GM19043 (cell line): ENCODE results near the gene RAB17.

Experiments used
- ATAC-seq: cut with Tn5 transposase; IDR thresholded peaks from one replicate; pipeline ENCODE4 v1.9.1; 2021; ENCODE audit warnings: low read depth; ENCODE audit not compliant: unreplicated experiment

Gene RAB17, protein sequence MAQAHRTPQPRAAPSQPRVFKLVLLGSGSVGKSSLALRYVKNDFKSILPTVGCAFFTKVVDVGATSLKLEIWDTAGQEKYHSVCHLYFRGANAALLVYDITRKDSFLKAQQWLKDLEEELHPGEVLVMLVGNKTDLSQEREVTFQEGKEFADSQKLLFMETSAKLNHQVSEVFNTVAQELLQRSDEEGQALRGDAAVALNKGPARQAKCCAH

DNA sequence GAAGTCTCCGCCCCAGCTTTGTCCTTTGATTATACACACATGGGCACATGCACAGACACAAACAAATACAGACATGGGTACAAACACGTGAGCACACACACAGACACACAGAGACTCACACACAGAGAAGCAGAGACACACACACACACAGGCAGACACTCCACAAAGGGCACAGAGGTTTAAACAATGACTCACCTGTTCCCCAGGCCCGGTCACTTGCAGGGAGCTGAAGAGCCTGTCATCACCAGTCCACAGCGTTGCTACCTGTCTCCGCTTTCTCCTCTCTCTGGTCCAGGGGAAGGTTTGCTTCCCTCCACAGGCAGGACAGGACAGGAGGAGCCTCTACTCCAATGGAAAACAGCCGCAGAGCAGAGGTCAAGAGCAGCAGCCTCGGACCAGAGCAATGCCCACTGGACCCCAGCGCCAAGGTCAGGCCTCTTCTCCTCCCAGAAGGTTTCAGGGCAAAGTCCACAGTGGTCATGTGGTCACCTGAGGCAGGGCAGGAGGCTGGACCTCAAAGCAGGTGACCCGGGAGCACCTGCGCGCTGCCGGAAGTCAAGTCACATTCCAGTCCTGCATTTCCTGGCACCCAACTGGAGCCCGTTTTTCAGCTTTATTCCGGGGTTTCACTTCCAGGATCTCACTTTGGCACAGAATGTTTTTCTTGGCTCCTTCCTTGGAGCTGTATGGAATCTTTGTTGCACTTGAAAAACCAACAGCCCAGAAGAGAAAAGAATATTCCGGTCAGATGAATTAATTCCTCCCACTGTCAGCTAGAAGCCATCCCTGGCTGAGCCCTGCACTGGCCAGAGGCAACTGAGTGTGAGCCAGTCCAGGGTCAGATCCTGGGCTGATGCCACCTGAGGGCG, at the start of gene RAB17:
RAB17 (minus strand) TSS at position 463 of the 869 bp plus-strand sequence. CDS start 4,580 bp downstream, outside the sequence.
- ATAC-seq: no peak

DNA sequence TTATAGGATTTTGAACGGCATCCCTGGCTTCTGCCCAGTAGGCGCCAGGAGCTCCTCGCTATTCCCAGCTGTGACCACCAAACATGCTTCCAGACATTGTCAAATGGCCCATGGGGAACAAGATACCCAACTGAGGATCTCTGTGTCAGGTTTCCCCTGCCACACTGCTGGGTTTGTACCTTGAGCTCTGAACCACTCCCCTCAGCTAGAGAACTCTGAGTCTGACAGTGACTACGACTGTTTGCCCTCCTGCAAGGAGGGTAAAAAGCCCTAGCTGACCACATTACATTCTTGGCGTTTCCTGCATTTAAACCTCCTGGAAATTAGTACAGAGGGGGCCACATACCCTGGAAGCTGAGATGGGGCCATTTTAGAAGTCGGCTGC, 49.3 kb upstream of the RAB17 start:
- no peak for ATAC-seq

DNA sequence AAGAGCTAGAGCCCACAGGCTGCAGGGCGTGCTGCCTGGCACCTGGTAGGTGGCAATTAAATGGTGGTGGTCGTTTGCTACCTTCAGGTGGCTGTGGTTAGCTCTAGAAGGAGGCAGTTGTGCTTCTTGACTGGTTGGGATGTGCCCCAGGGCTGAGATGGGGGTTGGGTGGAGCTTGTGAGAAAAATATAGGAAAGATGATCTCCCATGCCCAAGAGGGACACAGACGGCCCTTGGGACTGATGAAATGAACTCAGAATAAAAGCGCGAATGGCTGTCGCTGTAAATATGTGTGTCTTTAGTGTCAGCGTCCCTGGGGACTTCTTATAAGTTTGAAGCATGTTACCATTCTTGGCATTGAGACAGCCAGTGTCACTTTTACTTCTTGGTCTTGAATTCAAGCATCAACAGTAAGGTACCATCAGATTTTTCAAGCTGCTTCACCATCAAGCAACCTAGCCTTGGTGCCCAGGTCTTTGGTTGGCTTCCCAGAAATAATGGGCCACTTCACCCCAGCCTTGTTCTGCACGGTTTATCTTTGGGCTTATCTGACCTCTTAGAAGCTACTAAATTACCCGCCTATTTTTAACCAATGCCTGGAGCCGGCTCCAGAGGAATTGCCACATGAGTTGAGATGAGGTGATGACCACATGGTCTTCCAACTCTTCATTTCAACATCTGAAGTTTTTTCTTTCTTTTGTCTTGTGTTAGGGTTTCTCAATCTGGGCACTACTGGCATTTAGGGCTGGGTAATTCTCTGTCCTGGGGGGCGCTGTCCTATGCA, 48.7 kb upstream of the RAB17 start:
- ATAC-seq: no peak

DNA sequence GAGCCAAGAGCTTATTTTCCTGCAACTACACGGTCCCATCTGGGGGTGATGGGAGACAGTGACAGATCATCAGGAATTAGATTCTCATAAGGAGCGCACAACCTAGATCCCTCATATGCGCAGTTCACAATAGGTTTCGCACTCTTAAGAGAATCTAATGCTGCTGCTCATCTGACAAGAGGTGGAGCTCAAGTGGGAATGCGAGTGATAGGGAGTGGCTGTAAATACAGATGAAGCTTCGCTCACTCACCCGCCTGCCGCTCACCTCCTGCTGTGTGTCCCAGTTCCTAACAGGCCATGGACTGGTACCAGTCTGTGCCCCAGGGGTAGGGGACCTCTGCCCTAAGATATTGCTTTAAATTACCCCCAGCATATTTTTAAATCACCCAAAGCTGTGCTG, 47.6 kb upstream of the RAB17 start:
- no peak for ATAC-seq

DNA sequence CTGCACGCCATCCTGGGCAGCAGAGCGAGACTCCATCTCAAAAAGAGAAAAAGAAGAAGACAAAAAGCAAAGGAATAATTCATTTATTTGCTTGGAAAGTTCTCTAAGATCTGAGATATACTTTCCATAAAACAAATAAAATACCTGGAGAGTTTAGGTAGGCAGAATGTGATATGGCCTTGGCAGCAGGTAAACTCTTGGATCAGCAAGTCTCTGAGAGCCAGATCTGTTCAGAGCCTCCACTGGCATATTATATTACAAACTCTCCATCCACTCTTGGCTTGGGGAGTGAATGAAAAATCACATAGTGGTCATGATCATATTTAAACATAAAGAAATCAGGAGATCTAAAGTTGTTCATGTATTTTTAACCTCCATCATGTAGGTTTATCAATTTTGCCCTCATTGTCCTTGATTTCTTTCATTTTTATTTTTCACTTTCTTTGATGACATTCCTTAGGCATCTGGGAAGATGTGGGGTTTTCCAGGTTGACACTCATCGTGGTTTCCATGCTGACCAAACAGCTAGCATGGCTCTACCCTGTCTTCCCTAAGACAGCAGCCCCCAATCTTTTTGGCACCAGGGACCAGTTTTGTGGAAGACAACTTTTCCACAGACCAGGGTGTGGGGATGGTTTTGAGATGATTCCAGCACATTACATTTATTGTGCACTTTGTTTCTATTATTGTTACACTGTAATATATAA, 47.0 kb upstream of the RAB17 start:
- no peak for ATAC-seq

DNA sequence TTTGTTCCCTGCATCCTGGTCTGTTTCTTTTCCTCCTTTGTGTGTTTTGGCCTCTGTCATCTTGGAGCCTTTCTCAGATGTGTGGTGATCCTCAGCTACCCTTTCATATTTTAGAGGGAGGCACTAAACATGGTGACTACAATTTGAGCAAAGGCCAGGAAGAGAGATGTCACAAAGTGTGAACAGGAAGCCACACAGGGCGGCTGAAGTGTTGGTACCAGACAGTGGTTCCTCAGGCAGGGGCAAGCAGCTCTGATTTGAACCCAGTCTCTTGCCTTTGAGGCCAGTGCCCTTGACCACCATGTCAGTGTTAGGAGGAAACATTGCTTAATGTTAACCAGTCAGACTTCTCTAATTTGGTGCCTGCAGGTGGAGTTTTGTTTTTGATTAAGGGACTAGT, 46.0 kb upstream of the RAB17 start:
- no peak for ATAC-seq

DNA sequence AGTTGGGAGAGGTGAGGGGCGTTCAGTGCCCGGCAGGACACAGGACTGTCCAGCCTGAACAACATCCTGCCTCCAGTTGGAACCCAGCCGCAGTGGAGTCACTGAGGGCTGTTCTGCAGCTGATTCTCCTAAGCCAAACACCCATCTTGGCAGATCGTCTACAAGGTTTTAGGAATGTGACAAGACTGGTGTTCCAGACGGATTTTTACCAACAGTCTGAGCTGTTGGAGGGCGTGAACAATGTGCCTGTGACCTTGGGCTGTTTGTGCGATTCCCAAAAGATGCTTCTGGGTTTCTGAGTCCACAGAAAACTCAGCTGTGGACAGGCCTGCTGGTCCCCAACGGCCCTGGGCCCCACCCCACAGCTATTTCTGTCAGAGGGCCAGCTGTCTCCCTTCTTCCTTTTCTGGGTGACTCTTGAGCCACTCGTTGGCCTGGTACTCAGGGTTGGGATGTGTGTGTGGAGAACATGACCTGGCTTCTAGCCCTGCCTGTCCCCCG, 42.6 kb upstream of the RAB17 start:
- no peak for ATAC-seq

DNA sequence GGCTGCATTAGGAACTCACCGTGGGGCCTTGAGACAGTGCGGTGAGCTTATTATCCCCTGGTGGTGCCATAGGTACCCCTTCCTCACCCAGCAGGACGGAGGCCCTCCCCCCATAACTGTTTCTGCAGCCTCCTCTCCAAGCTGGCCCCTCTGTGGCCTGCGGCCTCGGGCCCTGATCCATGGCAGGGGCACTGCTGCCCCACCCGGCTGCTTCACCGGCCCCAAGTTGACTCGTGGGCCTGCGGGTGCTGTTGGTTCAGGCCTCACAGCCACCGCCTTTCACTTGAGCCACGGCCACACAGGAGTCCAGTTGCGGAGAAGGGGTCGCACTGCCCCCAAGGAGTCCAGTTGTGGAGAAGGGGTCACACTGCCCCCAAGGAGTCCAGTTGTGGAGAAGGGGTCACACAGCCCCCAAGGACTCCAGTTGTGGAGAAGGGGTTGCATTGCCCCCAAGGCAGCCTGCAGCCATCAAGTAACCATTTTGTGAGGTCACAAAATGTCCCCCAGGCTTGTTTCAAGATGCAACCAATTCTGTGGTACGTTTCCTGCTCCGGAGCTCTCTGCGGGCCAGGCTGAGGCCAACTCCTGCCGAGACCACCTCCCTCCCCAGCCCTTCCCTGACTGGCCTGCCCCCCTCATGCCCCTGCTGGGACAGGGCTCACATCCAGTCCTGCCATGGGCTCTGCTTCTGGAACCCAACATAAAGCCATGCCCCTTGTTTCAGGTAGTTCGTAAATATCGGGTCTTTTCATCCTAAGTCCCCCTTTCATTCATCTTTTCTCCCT, 41.5 kb upstream of the RAB17 start:
- no peak for ATAC-seq

DNA sequence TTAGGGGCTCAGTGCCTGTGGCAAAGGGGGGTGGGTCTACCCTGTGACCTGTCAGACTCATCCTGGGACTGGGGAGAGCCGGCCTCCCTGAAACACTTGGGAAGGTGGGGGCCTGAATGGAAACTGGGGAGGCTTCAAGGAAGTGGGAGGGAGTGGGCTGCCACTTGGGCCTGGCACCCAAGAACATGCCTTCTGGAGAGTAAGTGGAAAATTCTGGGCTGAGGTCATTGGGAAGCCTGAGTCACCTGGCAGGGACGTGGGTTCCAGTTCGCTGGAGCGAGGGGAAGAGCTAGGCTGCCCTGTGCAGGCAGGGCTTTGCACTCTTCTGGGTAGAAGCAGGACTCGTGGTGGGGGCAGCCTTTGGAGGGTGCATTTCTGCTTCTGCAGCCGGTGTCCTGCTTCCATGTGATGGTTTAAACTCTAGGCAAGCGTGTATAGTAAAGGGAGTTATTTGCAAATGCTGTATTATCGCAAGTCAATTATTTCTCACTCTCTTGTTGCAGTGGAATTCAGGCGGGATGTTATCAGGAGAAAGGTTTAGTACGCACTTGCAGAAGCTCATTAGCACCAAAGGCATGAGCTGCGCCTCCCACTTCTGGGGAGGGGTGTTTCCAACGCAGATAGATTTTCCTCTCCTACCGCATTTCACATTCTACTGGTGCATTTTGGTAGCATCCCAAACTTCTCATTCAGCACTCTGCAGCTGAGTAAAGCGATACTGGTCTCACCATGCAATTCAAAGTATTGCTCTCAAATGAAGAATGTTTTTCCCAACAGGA, 40.7 kb upstream of the RAB17 start:
- ATAC-seq: no peak

DNA sequence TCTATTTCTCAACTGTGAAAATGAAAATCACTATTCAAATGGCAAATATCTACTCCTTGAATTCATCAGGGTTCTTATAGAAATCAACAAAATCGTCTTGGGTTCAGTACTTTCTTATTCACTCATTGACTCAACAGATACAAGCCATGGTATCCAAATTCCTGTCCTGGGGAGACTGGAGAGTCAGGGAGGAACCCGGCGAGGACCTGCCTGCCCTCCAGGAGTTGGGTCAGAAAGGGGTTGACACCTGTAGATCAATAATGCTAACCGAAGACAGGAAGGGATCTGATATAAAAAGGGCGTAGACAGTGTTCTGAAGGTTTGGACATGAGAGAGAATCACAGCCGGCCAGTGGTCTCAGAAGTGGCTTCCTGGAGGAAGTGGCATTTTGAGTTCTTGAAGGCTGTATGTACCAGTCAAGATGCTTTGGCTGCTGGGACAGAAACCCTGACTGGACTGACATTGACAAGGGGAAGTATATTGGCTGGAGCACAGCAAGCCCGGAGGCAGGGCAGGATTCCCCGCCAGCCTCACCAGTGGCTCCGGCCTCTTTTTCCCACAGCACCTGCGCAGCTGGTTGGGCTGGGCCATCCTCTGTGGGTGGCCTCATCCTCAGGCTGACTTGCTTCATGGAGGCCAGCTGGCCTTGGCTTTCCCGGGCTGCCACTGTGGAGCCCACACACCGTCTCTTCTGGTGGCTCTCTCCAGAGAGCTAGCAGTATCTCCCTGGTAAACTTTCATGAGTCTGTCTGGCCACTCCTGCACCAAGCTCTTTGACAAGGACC, 39.9 kb upstream of the RAB17 start:
- no peak for ATAC-seq

DNA sequence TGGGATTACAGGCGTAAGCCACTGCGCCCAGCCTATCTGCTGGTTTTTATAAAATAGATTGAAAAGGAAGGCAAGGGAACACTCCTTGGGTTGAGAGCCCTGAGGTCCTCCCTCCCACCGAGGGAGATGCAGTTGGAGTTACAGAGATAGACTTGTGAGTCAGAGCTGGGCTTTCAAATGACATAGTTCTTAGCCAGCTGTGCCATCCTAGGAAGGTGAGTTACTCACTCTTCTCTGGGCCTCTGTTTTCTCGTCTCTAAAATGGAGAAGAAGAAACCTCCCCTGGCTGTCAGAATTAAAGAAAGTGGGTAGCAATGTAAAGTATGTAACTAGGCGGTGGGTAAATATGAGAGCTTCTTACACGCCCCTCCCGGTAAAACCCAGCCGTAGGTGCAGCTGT, 39.2 kb upstream of the RAB17 start:
- no peak for ATAC-seq

DNA sequence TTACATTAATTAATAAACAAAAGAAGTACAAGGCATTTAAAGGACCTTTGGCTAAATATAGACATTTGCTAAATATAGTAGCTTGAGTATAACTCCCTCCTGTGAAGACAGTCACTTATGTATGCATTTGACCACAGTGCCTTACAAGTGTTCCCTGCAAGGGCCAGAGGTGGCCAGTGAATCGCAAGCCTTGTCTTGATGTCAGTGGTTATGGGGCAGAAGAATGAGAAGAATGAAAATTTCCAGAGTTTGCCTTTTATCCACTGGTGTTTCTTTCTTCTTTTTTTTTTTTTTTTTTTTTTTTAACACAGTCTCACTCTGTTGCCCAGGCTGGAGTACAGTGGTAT, 38.6 kb upstream of the RAB17 start:
- no peak for ATAC-seq

DNA sequence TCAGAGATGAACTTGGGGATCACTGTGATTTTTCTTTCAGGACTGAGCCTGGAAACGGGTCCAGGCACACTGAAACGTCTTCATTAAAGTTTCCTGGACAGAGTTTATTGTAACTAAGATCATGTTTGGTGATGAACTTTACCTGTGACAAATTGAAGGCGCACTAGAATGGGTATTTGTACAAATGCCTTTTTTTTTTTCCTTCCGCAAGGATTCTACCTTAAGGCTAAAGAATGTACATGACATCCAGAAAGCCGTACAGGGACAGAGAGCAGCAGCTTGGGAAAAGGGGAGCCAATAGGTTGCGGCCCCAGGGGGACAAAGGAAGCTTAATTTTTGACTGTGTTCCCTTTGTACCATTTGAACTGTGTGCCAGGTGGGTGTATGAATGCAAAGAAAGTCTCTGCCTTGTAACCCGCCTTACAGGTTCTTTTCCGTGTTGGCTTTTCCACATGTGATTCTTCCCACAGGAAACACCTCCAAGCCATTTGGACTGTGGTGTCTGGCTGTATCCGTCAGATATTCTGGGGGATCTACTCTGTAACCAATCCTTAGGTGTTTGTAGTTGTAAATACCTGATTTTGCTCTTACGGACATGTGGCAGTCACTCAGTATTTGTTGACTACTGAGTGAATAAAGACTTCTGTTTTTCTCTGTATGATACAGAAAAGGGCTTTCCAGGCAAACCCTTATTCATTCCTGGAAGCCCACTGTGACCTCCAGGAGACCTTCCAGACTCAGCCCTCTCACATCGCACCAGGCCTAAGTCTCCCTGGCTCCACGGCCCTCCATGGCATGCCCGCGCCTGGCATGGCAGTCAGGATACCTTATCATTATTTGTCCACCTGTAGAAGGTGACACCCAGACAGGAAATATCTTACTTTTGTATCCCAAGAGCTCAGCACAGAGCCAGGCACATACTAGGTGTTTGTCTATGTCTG, 38.0 kb upstream of the RAB17 start:
- no peak for ATAC-seq

DNA sequence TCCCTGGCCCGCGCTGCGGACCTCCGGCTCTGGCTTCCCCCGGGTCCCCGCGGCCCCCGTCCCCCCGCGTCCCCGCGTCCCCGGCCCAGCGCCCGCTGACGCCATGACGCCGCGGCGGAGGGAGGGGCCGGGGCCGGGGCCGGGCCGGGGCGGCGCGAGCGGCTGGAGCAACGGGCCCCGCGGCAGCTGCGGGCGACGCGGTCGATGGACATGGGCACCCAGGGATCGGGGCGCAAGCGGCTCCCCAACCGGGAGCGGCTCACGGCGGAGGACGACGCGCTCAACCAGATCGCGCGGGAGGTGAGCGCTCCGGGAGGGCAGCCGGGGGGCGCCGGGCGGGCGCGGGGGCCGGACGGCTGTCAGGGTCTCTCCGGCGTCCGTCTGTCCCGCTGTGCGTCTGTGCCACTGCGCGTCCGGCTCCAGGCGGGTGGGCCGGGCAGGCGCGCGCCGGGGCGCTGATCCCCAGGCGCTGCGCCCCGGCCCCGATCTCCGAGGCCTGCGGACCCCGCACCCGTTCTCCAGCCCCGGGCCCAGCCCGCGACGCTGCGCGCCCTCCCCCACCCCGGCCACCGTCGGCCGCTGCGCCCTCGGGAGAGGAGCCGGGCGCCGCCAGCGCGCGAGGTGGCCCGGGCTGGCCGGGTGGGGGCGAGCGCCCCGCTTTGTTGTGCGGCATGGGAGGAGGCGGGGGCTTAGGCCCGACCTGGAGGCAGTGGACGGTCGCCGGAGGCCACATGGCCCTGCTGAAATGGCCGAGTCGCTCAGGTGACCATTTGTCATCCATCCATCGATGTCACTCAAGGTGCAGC, 37.1 kb upstream of the RAB17 start, which contains the start of gene LRRFIP1:
LRRFIP1 (plus strand) TSS at position 147 of the 806 bp plus-strand sequence; CDS start at position 205, 58 bp downstream.
- no peak for ATAC-seq

DNA sequence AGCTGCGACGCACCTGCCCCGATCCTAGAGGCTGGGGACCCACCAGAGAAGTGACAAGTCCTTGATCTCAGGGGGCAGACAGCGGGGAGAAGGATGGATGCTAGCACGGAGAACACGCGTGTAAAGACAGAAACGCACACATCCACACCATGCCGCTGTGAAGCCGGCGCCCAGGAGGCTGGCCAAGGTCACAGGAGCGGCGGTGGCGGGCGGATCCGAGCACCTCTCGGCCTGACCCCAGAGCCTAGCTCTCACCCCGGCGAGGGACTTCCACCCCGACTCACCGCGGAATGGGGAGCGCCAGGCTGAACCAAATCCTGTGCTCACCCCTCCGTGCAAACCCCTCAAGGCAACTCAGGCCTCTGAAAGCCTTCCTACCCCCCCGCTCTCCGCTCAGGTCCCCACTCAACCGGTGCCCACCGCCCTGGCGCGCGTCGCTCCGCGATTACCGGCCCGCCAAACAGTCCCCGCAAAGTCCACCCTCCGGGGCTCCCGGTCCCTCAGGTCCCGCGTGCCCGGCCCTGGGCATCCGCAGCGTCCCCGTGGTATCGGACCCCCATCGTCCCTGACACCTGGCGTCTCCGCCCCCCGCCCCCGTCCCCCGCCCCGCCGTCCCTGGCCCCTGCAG, 36.4 kb upstream of the RAB17 start:
- no peak for ATAC-seq

DNA sequence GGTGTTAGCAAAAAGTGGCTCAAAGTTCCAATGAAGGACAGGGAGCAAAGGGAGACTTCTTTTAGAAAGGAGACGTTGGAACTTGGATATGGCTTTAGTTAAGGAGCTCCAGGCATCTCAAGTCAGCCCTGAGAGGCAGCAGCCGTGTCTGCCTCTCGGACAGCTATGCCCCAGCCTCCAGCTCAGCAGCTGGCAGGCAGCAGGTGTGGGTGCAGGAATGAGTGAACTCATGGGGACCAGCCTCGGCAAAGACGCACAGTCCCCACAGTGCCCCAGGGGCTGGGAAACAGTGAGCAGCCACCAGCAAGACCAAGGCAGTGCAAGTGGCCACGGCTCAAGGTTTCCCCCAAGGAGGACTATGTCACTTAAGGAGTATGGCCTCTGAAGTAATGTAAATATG, 35.2 kb upstream of the RAB17 start:
- ATAC-seq: no peak
